NCI-H345 treated with DMSO at 0.1 percent for 48 hours (cell line): ENCODE measurements around the gene TNK1.

Experiments used
- DNase-seq: peaks from one replicate; lab custom pipeline; 2025; ENCODE audit not compliant: unreplicated experiment; lab: John Stamatoyannopoulos, UW

TNK1 gene

GRCh38 chr17:7389924-7390910 lies 9.3 kb downstream of the TNK1 start:
- DNase-seq = no peak

- DNase-seq = no peak
These were observed 10.4 kb downstream of the TNK1 start for GRCh38 chr17:7391307-7391706.

DNA sequence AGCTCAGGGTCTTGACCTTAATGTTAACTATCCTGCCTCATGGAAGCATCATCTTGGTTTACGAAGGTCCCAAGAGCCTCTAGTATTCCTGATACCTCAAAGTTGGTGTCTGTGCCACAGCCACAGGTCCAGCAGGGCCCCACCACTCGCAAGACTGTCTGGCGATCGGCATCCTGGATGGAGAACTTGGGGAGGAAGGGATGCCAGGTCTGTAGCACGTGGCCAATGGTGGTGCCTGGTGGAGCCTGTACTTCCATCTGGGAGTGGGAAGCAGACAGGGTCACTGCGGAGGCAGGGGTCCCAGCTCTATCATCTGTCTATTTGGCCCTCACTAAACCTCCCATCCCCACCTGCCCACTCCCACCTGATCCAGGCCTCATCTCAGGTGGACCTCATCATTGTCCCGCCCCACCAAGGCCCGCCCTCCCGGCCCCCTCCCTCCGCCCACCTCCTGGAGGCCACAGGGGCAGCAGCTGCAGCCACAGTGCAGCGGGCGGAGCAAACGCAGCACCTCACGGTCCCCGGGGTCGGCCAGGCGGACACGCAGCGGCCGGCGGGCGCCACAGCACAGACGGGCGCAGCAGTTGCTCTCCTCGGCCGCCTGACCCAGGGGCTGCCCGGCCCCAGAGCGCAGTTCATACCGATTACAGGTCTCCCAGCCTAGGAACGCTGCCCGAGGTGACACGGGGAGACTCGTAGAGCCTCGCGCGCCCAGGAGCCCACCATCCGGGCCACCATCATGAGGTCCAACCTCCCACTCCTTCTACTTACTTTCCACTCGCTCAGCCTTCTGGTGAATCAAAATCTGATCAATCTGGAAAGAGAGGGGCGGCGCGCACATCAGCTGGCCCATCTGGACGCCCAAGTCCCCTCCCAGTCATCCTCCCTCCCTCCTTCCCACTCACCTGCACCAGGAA lies 12.1 kb downstream of the TNK1 start:
- DNase-seq = no peak

DNA sequence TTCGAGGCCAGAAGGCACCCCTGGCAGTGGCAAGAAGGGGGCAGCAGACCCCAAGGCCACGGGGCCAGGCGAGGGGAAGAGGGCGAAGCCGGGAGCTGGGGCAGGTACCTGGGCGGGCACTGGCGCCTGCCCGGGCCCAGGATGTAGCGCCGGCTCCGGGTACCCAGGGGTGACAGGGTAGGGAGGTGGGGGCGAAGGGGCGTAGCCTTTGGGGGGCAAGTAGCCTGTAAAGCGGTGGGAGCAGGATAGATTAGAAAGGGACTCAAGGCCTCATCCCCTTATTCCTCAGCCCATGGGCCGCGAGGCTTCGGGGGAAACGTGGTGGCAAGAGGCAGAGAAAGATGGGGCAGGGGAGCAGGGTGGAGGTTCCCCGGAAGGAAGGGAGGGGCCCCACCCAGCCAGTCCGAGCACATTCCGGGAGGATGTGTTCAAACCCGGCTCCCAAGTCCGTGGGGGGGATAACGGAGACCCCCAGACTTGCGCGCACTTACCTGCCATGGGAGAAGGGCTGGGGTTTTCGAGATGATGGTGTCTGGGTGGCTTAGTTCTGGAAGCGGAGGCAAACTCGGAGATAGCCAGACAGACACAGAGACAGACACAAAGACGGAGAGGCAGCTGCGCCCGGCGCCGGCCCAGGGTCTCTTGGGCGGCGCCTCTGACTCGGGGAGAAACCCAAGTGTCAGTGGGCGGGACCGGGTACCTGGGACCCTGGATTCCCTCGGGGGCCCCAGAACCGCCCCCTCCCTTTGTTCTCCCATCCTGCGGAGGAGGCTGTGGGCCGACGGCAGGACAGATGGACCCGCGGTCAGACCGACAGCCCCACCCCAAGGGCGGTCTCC lies 12.9 kb downstream of the TNK1 start:
- peak; percentile 23 for DNase-seq

DNA sequence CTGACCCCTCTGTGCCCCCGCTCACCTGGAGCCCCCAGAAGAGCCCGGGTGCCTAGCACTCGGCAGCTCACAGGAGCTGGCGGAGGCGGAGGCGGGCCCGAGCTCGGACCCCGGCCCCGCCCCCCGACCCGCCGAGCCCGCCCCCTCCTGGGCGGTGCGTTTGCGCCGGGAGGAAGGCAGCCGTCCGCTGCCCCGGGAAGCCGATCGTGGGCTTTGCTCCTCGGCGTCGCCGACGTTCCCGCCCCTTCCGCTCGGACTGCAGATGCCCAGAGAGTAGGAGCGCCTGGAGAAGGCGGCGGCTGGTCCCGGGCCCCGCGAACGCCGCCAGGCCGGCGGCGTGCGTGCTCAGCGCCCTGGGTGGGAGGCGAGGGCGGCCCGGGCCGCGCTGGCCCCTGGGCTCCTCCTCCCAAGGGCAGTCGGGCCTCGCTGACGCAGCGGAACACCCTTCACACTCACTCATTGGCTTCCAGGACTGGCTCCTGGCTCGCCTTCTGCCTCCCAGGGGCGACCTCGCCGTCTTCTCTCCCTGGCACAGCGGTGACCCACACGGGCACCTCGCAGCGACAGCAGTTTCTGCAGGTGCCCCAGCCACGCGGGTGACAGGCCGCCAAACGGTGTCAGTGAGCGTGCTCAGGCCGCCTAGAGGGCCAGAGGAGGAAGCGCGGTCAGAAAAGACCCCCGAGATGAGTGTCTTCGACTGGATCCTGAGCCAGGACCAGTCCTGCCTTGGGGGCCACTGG lies 13.7 kb downstream of the TNK1 start, which contains the start of gene PLSCR3:
Gene PLSCR3 (minus strand): TSS at position 74 of the 740 bp plus-strand sequence. CDS start 415 bp downstream, outside the sequence.
- DNase-seq = peak; percentile 33

DNA sequence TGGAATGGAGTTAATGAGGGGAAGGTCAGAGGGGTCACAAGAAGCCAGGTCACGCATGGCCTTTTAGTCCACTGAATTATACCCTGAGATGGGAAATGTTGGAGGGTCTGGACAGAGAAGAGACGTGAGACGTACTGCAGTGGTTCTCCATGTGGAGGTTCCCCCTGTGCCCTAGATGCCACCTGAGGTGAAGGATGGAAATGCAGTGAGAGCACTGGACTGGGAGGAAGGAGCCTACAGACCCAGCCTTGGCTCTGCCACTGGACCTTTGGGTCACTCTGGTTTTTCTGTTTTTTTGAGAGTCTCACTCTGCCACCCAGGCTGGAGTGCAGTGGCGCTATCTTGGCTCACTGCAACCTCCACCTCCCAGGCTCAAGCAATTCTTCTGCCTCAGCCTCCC lies 15.3 kb downstream of the TNK1 start:
- DNase-seq = no peak

DNA sequence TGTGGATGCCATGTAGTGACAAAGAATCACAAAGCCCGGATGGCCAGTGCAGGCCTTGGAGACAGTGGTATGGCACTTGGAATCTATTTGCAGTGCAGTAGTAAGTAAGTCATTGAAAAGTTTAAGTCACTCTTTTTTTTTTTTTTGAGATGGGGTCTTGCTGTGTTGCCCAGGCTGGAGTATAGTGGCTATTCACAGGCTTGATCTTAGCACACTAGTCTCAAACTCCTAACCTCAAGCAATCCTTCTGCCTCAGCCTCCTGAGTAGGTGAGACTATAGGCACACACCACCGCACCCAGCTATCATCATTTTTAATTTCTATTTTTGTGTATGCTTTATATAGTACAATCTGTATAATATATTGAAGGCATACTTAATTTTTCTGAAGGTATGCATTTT lies 17.7 kb downstream of the TNK1 start:
- DNase-seq = no peak

GRCh38 chr17:7403043-7403726 lies 22.3 kb downstream of the TNK1 start:
- peak; percentile 14 for DNase-seq

DNA sequence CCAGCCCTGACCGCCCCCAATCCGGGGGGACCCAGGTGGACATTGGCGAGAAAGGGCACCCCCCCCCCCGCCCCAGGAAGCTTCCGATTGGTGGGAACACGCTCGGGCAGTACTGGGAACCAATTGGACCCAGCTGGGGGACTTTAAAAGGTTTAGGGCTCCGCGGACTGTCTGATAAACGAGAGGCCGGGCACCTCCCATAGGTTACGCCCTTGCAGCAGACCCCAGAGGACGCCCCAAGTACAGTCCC lies 22.8 kb downstream of the TNK1 start:
- no peak for DNase-seq

DNA sequence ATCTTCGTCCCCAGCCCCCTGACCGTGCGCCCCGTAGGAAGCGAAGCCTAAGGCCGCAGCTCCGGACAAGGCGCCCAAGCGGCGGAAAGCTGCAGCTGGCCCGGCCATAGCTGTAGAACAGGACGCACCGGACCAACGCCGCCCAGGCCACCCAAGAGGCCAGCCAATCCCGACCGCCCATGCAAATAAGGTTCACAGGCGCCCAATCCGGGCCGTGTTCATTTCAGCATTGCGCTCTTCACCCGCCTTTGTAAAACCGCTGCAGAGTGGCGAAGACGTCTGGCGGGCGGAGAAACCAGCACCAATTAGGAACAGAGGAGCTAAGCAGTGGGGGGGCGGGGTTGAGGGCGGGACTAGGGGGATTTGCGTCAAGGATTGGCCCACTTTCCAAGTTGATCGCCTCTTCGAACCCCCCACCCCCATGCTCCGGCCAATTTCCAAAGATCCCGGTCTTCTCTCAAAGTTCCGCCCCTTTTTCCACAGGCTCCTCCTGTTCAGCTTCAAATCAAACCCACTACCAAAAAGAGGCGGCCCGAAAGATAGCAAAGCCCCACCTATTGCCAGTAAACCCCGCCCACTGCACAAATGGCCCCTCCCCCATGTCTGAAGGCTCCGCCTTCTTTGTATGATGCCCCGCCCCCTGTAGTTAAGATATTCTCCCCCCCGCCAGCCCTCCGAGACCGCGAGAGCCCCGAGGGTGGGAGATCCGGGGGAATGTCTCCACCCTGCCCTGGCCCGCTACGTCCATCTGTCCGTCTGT lies 23.3 kb downstream of the TNK1 start, which contains the start of gene TMEM256:
Gene TMEM256 (minus strand): TSS at position 121 of the 760 bp plus-strand sequence. CDS start 13 bp downstream, at position 108.
- peak; percentile 97 for DNase-seq

DNA sequence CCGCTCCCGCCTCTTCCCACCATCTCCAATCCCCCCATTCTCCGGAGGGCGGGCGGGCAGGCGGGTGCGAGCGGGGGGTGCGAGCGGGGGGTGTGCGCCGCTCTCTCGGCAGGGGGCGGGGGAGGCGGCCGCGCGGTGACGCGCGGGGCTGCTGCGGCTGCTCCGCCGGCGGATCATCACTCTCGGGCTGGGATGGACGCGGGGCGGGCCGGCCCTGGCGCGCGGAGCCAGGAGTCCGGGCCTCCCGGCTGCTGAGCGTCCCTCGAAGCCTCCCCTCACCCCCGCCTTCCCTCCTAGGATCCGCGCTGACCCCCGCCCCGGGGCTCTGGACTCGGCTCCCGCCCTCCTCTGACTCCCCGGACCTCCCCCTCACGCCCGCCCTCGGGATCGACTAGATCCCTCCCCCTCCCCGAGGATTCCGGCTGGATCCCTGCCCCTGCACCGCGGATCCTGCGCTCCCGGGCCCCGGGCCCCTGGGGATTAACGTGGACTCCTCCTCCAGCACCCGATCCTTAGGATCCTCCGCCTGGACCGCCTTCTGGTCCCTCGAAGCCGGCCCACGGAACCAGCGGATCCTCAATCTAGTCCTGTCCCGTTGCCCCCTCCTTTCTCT lies 24.0 kb downstream of the TNK1 start:
- no peak for DNase-seq

- DNase-seq = no peak
These were observed 24.7 kb downstream of the TNK1 start for GRCh38 chr17:7405350-7406234.

GRCh38 chr17:7406235-7406825 lies 25.4 kb downstream of the TNK1 start:
- no peak for DNase-seq

GRCh38 chr17:7407082-7407481 lies 26.2 kb downstream of the TNK1 start:
- no peak for DNase-seq

DNA sequence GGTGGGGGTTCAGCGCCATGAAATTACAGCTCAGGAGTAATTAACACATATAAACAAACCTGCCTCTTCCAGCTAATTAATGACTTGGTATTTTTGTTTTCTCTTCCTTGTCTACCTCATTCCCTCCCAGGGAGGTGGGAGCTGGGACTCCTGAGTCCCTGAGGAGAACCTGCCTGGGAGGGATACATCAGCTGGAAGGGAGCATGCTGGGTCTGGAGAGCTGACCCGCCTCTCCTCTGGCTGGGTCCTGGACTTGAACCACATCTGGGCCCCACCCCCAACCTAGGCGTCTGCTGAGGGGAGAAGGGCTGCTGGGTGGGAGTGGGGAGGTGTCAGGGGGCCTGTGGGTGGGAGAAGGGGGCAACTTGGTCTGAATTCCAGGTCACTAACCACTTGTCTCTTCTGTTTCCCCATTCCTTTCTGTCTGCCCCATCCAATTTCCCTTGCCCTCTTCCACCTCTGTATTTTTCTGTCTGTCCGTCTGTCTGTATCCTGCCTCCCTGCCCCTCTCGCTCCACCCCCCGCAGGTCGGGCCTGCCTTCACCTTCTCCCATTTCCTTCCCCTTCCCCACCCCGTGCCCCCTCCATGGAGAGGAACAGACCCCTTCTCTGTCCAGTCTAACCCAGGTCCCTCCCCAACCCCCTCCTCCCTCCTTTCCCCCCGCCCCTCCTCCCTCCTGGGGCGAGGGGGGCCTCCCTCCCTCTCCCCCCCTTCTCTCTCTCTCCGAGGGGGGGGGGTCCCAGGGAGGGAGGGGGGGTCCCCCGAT lies 26.8 kb downstream of the TNK1 start, which contains the start of gene NLGN2:
Gene NLGN2 (plus strand): TSS at position 361 of the 767 bp plus-strand sequence. CDS start 411 bp downstream, outside the sequence.
- no peak for DNase-seq

DNA sequence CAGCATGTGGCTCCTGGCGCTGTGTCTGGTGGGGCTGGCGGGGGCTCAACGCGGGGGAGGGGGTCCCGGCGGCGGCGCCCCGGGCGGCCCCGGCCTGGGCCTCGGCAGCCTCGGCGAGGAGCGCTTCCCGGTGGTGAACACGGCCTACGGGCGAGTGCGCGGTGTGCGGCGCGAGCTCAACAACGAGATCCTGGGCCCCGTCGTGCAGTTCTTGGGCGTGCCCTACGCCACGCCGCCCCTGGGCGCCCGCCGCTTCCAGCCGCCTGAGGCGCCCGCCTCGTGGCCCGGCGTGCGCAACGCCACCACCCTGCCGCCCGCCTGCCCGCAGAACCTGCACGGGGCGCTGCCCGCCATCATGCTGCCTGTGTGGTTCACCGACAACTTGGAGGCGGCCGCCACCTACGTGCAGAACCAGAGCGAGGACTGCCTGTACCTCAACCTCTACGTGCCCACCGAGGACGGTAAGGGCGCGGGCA lies 27.4 kb downstream of the TNK1 start:
- DNase-seq = no peak
